ENCODE data around the gene PPP2R2B. TPM values are rescaled to one million over a fixed set of nuclear protein-coding genes. Genes with fewer than 3 reads are reported as not detected.

Gene PPP2R2B
- polyA plus RNA-seq, 1 donor (not counting 4 experiments of a cell fraction or from before 2014, with no cell fraction given) = 0.33 TPM

GRCh38 chr5:146698651-146699050 lies 179.9 kb downstream of the PPP2R2B start:
- dilution Hi-C loops (cut with MboI; ENCODE audit: extremely low pct_ligation_motif_present, low sequenced_read_pairs) = no loop called here
- no peak overlapping the region for H3K4me2 ChIP-seq (ENCODE audit: control insufficient read depth, extremely low read depth, insufficient read depth, low read depth, low read length)
- no peaks in the 10 kb centered on the region for H4K20me1 ChIP-seq (ENCODE audit: control insufficient read depth, extremely low read depth, insufficient read depth, low read length)
- H3K9me1 ChIP-seq (ENCODE audit: control insufficient read depth, extremely low read depth, insufficient read depth, low read length) = no peaks in the 10 kb centered on the region
- H3K36me3 ChIP-seq (ENCODE audit: control insufficient read depth in 2 of 2, extremely low read depth in 1 of 2, insufficient read depth in 2 of 2, low read length in 2 of 2) = no peaks in the 10 kb centered on the region
- no peak overlapping the region for H2AFZ ChIP-seq (ENCODE audit: control insufficient read depth, low read length)
- H3K27me3 ChIP-seq (ENCODE audit: control insufficient read depth, extremely low read depth, insufficient read depth, low read length) = no peaks in the 10 kb centered on the region
- peaks cover 15% of the 10 kb centered on the region for H3K4me1 ChIP-seq (ENCODE audit: control insufficient read depth, extremely low read depth, insufficient read depth, low read length)
- no peak overlapping the region for H3K9ac ChIP-seq (ENCODE audit: control insufficient read depth, extremely low read depth, insufficient read depth, low read length)
- no peak for FAIRE-seq
- no peak for DNase-seq (ENCODE audit: low read depth, low spot score)
- TF ChIP-seq EZH2 (IDR thresholded peaks at IDR 0.05; ENCODE audit: low read length) = no peak
- no peak for TF ChIP-seq CTCF (optimal IDR thresholded peaks at IDR 0.05 in 1 of 3, IDR thresholded peaks at IDR 0.05 in 1 of 3, conservative IDR thresholded peaks at IDR 0.05 in 1 of 3; ENCODE audit: extremely low read depth in 1 of 3, insufficient read depth in 2 of 3, low read length in 3 of 3)
- H3K4me3 ChIP-seq (ENCODE audit: control insufficient read depth in 2 of 3, extremely low read depth in 1 of 3, insufficient read depth in 2 of 3, low read depth in 1 of 3, low read length in 3 of 3) = no peak overlapping the region
- H3K9me3 ChIP-seq (ENCODE audit: control insufficient read depth, low read depth, low read length) = no peaks in the 10 kb centered on the region
- no peaks in the 10 kb centered on the region for H3K79me2 ChIP-seq (ENCODE audit: control insufficient read depth, insufficient read depth, low read length)
- H3K27ac ChIP-seq (ENCODE audit: control insufficient read depth, insufficient read depth, low read length) = no peak overlapping the region

GRCh38 chr5:146697211-146697610 lies 181.3 kb downstream of the PPP2R2B start:
- H3K9me1 ChIP-seq (ENCODE audit: control insufficient read depth, extremely low read depth, insufficient read depth, low read length) = no peaks in the 10 kb centered on the region
- no peak overlapping the region for H3K27ac ChIP-seq (ENCODE audit: control insufficient read depth, insufficient read depth, low read length)
- no peak overlapping the region for H3K9ac ChIP-seq (ENCODE audit: control insufficient read depth, extremely low read depth, insufficient read depth, low read length)
- no peaks in the 10 kb centered on the region for H3K36me3 ChIP-seq (ENCODE audit: control insufficient read depth in 2 of 2, extremely low read depth in 1 of 2, insufficient read depth in 2 of 2, low read length in 2 of 2)
- no peak overlapping the region for H2AFZ ChIP-seq (ENCODE audit: control insufficient read depth, low read length)
- no peak overlapping the region for H3K4me2 ChIP-seq (ENCODE audit: control insufficient read depth, extremely low read depth, insufficient read depth, low read depth, low read length)
- peaks cover under 1% of the 10 kb centered on the region for H3K4me1 ChIP-seq (ENCODE audit: control insufficient read depth, extremely low read depth, insufficient read depth, low read length)
- dilution Hi-C loops (cut with MboI; ENCODE audit: extremely low pct_ligation_motif_present, low sequenced_read_pairs) = no loop called here
- H3K4me3 ChIP-seq (ENCODE audit: control insufficient read depth in 2 of 3, extremely low read depth in 1 of 3, insufficient read depth in 2 of 3, low read depth in 1 of 3, low read length in 3 of 3) = no peak overlapping the region
- TF ChIP-seq CTCF (optimal IDR thresholded peaks at IDR 0.05 in 1 of 3, IDR thresholded peaks at IDR 0.05 in 1 of 3, conservative IDR thresholded peaks at IDR 0.05 in 1 of 3; ENCODE audit: extremely low read depth in 1 of 3, insufficient read depth in 2 of 3, low read length in 3 of 3) (no peak), EZH2 (IDR thresholded peaks at IDR 0.05; ENCODE audit: low read length) (no peak)
- H3K79me2 ChIP-seq (ENCODE audit: control insufficient read depth, insufficient read depth, low read length) = no peaks in the 10 kb centered on the region
- no peaks in the 10 kb centered on the region for H4K20me1 ChIP-seq (ENCODE audit: control insufficient read depth, extremely low read depth, insufficient read depth, low read length)
- H3K9me3 ChIP-seq (ENCODE audit: control insufficient read depth, low read depth, low read length) = no peaks in the 10 kb centered on the region
- FAIRE-seq (no peak), DNase-seq (ENCODE audit: low read depth, low spot score) (no peak)
- no peaks in the 10 kb centered on the region for H3K27me3 ChIP-seq (ENCODE audit: control insufficient read depth, extremely low read depth, insufficient read depth, low read length)
